ENCODE results near the gene FAM241A.
"Not testable (repeated sequence)": the region's sequence is repeated elsewhere in the genome, so short reads cannot be mapped to it uniquely, and the experiment has no call there.

The FAM241A gene

DNA sequence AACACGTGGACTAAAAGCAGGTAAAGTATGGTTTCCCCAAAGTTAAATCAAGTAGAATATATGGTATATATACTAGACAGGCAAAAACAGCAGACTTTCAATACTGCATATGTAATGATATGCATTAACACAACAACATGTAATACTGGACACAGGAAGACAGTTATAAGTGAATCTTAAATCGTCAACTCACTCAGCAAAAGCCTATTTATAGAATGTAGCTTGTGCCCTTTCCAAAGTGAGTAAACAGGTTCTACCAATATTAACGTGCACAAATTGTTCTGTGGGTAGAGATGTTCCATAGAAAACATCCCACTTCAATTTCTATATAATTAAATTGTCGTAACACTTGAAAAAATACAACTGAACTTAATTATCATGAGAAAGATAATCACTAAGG lies 30.6 kb downstream of the FAM241A start:
- no peak for DNase-seq

DNA sequence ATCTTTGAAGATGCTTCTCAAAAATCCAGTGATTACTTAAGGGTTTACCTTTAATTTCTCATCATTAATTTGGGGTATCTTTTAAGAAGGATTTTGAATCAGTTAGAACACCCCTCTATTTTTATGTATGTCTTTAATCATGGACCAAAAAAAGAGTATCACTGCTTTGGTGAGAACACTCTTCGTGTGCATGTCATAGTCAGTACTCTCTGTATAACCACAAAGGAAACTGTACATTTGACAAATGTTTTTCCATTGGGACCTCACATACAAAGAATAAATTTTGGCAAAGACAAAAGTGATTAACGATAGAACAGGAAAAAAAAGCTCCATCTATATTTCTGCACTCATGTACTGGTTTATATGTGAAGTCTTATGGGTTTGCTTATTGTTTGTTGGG lies 31.3 kb downstream of the FAM241A start:
- DNase-seq = no peak

DNA sequence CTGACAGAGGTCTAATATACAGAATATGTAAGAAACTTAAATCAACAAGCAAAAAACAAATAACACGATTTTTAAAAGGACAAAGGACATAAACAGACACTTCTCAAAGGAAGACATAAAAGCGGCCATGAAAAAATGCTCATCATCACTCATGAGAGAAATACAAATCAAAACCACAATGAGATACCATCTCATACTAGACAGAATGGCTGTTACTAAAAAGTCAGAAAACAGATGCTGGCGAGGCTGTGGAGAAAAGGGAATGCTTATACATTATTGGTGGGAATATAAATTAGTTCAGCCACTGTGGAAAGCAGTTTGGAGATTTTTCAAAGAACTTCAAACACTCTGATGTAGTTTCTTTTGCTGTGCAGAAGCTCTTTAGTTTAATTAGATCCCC lies 33.5 kb downstream of the FAM241A start:
- DNase-seq = not testable (repeated sequence)

DNA sequence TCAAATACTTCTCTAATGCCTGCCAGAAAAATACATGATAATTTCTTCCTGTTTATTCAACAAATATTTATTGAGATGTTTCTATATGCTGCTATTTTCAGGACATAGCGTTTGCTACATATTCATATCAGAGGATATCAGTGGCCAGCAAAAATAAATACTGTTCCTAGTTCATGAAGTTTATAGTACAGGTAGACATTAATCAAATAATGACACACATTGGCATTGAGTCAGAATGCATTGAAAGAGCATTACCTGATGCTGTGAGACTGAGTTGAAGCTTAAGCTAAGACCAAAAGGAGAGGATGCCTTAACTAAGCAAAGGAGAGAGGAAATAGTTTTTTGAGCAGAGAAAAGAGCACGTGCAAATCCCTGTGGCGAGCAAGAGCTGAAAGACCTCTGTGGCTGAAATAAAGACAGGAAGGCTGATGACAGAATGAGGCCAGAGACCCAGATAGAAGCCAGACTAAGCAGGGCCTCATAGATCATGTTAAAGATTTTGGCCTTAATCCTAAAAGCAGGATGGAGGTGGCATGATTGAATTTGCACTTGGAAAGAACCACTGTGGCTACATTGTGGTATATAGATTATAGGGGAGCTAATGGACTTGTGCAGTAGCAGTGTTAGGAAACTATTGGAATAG lies 36.2 kb downstream of the FAM241A start:
- no peak for DNase-seq

DNA sequence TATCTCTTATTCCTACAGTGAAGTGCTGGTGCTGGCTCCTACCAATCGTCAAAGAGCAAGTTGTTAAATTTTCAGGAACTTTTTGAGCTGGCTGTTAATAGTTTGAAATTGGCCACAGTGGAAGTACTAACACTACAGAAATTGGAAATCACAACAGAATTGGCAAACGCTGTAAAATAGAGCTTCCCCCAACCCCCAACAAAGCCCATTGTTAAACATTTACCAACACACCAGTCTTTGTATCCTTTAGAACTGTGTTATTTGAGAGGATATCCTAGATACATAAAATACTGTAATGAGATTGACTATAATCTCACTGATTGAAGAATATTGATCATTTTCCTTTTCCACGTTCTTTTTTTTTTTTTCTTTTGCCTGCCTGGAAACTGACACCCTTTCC lies 37.4 kb downstream of the FAM241A start:
- no peak for DNase-seq

DNA sequence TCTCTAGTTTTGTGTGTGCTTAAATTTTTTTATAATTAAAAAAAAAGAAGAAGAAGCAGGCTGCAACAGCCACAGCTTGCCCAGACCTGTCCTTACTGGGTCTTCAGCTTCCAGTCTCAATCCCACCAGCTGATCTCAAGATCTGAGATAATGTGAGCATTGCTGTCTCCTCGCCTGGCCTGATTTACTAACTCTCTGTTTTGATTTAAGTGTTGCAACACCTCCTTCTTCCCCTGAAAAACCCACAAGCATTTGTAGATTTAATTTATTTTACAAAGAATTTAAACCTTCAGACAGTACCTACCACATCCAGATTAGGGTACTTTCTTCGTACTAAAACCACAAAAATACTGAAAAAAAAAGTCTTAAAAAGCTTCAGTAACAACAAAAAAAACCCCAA lies 38.0 kb downstream of the FAM241A start:
- peak in 3 of 6 experiments; percentile 45 to 64 (median 58) for DNase-seq

DNA sequence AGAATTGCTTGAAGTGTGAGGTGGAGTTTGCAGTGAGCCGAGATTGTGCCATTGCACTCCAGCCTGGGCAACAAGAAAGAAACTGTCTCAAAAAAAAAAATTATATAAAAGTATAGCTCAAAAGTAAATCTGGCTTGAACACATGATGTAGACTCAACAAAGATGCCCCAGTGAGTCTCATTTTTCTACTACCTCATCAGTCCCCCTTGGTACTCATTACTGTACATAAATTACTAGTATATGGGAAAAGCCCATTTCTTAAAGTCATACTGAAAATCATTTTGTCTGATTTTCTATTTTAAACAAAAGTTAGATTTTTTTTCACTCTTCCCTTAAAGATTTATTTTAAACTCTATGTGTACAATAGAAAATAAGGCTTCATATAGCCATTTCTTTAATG lies 39.2 kb downstream of the FAM241A start:
- DNase-seq = no peak

DNA sequence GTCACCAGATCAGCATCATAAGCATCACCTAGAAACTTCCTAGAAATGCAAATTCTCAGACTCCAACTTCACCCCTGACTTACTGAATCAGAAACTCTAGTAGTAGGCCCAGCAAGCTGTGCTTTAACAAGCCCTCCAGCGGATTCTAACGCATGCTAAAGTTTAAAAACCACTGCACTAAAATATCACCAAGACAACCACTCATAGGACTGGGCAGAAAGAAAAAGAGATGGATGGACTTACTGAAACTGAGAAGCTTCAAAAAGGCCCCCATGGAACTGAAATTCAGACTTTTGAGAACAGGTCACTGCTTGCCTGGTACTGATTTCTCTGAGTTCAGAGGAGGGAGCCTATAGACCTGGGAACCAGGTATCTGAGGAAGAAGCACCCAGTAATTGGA lies 40.1 kb downstream of the FAM241A start:
- DNase-seq = no peak

DNA sequence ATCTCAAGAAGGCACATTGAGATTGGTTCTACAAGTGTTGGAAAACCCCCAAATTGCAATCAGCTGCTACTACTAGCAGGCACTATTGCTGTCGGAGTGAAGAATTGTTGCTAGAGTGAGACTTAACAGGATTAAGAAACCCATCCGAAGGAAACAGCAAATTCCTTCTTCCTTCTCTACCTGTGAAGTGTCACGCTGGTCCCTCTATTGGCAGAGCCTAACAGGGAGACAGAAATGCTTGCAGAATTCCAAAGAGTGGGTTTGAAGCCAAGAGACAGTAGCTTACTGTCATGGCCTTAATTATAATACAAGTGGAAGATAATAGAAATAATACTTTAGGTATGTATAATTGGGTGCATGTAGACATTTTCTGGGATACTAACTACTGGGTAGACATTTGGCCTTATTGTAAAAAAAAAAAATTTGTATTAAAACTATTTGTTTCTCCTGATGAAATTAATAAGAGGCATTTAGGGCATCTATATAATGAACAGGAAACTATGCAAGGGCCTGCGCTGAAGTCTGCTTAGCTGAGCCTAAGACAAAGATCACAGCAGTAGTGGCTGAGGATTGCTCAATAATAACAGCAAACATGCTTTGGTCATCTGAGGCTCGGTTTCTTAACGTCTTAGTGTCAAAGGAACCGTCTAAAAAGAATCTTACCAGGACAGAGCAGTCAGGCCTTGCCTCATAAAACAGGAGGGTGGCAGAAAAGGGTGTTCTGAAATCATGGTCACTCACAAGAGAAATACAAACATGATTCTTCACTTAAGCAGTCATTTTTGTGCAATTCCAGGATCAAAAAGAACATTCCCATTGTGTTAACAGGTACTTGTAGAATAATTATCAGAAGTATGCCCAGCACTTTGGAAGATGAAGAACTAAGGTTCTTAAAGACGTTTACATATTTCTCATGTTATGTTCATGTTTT lies 40.8 kb downstream of the FAM241A start:
- DNase-seq = no peak

DNA sequence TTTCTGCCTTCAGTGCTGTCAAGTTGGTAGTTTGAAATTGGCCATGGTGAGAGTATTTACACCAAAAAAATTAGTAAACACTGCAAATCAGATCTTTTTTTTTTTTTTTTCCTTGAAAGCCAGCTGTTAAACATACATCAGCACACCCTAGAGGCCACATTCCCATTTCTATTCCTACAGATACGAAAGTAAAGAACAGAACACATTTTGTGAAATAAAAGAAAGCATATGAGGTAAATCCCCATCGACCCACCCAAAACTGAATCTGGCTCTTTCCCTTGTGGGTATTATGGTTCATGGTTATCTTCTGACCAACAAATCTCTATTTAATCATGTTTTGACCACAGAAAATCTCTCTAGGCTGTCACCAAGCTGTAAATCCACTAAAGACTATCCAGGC lies 44.5 kb downstream of the FAM241A start:
- DNase-seq = no peak

DNA sequence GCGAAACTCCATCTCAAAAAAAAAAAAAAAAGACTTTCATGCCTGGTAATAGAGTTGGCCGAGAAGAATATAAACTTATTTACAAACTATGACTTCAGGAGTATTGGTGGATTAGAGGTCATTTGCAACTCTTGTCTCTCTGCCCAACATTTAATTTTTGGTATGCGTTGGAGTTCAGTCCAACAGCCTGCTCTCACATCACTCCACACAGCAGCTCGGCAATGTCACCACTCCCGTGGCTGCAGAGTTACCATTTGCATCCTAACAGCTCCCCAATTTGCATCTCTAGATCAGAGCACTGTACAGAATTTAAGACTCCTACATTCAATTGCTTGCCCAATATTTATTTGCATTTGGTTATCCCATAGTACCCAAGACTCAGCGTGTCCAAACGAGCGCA lies 45.4 kb downstream of the FAM241A start:
- no peak for DNase-seq

DNA sequence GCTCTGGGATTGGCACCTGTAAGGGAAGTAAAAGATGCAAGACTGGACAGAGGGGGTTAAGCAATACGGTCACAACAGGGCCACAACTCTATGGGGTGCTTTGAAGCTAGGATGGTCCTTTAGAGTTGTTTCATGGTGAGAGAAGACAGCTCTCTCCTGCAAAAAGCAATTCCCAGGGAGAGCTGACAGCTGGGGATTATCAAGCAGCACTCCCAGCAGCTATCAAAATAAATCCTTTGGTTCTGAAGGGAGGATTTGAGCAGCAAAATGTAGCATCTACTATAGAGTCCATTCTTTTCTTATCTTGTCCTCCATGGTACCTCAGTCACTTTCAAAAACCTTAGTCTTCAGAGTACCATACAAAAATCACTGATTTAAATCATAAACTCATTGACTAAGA lies 51.2 kb downstream of the FAM241A start:
- DNase-seq = no peak

DNA sequence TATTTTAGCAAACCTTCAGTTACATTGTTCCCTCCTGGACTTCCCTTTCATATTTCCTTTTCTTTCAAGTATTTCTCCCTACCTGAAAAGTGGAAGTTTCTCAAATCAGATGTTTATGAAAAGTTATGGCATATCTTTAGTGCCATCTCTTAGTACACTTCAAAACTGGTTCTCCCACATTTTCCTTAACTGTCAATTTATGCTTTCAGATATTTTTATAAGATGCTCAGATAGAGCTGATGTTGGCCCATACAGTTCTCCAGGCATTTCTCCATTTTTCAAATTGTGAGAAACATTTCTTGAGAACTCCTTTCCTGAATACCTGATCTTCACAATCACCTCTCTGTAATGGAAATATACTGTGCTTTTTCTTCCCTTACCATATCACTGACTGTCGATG lies 53.8 kb downstream of the FAM241A start:
- no peak for DNase-seq

DNA sequence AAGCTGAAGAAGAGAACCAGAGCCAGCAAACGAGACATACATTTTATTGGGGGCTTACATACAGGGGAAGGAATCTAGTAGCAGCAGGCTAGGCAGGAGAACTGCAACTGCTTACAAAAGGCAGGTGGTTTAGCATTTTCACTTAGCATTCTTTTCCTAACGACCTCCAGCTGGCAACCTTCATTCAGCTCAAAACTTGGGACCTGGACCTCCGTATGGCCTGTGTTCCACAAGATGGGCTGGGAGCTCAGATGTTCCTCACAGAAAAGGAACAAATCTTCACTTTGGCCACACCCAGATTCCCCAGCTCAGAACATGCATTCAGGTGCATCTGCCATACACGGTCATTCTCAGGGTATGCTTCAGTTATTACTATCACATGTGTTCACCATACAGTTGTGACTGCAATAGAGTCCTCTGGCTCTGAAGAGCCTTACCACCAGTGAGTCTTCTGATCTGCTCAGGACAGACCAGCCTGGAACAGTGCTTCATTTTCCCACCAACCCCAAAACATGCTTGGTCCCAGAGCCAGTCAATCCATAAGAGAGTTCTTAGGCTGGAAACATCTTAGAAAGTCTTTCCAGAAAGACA lies 56.8 kb downstream of the FAM241A start:
- DNase-seq = no peak

DNA sequence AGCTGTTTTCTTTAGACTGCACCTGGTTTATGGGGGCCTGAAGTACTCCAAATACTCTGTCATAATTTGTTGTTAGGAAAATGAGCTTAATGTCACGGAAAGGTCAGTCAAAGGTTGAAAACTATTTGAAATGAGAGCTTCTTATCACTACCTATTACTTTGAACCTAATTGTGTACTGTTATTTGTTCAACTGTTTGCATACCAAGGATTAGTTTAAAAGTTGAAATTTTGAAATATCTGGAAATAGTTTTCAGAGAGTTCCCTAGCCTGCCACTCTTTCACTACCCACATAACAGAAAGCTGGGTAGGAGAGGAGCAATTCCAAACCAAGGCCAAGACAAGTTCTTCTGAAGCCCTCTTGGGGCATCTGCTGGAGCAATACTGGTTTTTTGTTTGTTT lies 58.3 kb downstream of the FAM241A start:
- no peak for DNase-seq

DNA sequence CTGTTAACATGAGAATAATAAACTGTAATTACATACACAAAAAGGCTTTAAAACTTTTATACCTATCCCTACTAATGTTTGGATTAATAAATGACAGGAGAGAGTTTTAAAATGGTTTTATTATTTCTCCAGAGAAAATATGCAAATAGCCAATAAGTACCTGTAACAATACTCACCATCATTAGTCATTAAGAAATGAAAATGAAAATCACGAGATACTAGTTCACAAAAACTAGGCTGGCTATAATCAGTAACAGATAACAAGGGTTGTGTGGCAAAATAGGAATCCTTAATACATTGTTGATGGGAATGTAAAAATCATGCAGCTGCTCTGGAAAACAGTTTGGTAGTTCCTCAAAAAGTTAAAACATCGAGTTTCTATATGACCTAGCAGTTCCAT lies 61.2 kb downstream of the FAM241A start:
- DNase-seq = no peak

DNA sequence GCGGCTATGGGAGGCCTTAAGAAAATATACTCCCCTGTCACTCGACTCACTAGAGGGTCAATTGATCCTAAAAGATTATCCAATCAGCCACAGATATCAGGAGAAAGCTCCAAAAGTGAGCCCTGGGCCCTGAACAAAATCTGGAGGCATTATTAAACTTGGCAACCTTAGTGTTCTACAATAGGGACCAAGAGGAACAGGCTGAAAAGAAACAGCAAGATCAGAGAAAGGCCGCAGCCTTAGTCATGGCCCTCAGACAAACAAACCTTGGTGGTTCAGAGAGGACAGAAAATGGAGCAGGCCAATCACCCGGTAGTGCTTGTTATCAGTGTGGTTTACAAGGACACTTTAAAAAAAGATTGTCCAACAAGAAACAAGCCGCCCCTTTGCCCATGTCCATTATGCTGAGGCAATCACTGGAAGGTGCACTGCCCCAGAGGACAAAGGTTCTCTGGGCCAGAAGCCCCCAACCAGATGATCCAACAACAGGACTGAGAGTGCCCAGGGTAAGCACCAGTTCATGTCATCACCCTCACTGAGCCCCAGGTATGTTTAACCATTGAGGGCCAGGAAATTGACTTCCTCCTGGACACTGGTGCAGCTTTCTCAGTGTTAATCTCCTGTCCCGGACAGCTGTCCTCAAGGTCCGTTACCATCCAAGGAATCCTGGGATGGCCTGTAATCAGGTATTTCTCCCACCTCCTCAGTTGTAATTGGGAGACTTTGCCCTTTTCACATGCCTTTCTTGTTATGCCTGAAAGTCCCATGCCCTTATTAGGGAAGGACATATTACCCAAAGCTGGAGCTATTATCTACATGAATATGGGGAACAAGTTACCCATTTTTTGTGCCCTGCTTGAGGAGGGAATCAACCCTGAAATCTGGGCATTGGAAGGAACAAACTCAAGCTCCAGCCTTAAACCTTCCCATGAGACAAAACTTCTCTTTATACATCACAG lies 63.2 kb downstream of the FAM241A start:
- DNase-seq = not testable (repeated sequence)

DNA sequence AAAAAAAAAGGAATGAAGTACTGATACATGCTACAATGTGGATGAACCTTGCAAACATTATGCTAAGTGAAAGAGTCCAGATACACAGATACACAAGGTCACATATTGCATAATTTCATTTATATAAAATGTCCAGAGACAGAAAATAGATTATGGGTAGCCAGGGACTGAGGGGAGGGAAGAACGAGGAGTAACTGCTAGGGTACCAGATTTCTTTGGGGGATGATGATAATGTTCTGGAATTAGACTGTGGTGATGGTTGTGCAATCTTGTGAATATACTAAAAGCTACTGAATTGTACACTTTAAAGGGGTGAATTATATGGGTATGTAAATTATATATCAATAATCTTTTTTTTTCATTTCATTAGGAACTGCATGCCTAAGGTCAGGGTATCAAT lies 65.5 kb downstream of the FAM241A start:
- no peak for DNase-seq

DNA sequence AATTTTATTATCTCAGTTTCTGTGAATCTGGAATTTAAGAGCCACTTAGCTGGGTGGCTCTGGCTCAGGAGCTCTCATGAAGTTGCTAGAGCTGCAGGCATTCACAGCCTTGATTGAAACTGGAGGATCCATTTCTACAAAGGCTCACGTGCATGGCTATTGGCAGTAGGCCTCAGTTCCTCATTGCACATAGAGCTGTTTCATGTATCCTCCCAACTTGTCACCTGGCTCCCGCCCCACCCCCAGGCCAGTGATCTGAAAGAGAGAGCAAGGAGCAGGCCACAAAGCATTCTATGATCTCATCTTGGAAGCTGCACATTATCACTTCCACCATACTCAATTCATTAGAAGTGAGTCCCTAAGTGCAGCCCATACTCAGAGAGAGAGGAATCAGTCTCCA lies 67.8 kb downstream of the FAM241A start:
- DNase-seq = peak in 2 of 6 experiments; percentile 5 to 25

DNA sequence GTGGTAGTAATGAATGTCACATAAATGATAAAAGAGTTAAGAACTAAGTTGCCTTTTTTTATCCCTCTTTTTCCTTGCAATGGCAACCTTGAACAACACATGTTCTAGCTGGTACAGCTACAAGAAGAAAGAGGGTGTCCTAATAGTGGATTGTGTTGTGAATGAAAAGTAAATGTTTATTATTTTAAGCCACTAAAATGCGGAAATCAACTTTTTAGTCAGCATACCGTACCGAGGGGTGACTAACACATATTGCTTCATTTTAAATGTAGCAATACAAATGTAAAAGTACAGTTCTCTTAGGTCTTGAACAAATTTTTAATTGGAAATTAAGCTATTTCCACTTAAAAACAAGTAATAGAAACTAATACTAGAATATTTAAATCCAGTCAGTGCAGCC lies 68.6 kb downstream of the FAM241A start:
- no peak for DNase-seq

DNA sequence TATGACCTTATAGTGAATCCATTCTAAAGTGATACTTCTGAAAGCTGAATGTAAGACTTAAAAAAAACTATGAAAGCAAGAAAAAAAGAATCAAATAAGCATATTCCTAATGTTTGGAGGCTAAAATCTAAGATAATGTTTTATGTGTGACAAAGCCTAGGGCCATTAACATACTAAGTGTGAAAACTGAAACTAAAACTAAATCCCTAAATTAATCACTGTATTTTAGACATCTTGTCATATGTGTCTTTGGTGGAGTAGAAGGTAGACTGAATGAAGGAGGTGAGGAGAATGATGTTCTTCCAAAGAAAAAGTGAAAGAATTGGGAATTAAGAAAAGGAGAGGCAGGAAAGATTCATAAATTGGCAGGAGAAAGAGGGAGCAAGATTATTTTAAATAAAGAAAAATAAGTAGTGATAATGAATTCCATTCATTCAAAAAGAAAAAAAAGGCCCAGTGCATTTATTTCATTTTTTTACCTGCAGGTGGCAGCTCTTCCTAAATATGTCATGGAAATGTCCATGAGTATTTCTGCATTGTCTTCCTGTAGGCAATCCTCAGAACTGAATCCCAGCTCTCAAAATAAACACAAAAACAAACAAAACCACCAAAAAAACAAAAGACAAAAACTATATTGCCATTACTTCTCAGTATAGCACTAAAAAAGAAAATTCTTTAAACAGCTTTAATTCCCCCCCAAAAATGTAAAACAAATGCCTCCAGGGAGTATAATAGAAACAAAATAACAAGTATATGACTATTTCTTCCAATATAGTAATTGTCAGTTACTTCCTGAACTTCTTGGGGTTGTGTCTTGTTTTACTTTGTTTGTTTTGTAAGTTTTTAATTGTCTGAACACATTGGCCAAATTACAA lies 69.4 kb downstream of the FAM241A start:
- DNase-seq = peak in 3 of 6 experiments; percentile 1 to 13 (median 6)

Data from stimulated activated naive CD4-positive, alpha-beta T cell (primary cell).